OCI-LY7 (cell line): Measurements from ENCODE around the gene GNAS-AS1. TPM values are rescaled to one million over a fixed set of nuclear protein-coding genes. Genes with fewer than 3 reads are reported as not detected.

ENCODE experiments used
- BruUV-seq: library from RNA; stranded (reverse); fragments of 400-500 nt; replicated peaks from 2 replicates; lab custom pipeline; 2021; lab: Mats Ljungman, UMichigan
- CTCF ChIA-PET: fragments of 300-600 bp; sonication (Branson Sonifier 250); formaldehyde crosslinking; loops from one replicate; lab custom pipeline; 2022; ENCODE audit warnings: antibody characterized with exemption; ENCODE audit not compliant: unreplicated experiment; lab: Charles Lee
- POLR2A ChIA-PET: fragments of 300-600 bp; sonication (Branson Sonifier 250); formaldehyde crosslinking; loops from one replicate; lab custom pipeline; 2022; ENCODE audit warnings: antibody characterized with exemption; lab: Charles Lee
- DNase-seq: peaks from one replicate; pipeline ENCODE4 v3.0.0-alpha.2; 2015; ENCODE audit warnings: low spot score
- H2AFZ ChIP-seq: fragments of 200-600 bp; sonication (generic), shearing (Covaris generic); 2 replicates; pipeline ENCODE4 v1.6.1; 2014; ENCODE audit warnings: mild to moderate bottlenecking, antibody characterized with exemption, low read length, moderate library complexity
- H3K27ac ChIP-seq: fragments of 200-600 bp; sonication (generic); 2 replicates; pipeline ENCODE4 v1.5.1; 2014; ENCODE audit warnings: mixed run types, low read depth, mild to moderate bottlenecking, moderate library complexity, low read length, inconsistent platforms; ENCODE audit not compliant: poor library complexity, severe bottlenecking
- H3K36me3 ChIP-seq: fragments of 200-600 bp; sonication (generic); 2 replicates; pipeline ENCODE4 v1.6.1; 2014; ENCODE audit warnings: mild to moderate bottlenecking, antibody characterized with exemption, low read length, moderate library complexity, mixed read lengths; ENCODE audit not compliant: insufficient read depth
- H3K4me1 ChIP-seq: fragments of 200-600 bp; sonication (generic); 2 replicates; pipeline ENCODE4 v1.5.1; 2014; ENCODE audit warnings: mild to moderate bottlenecking, low read length; ENCODE audit not compliant: insufficient read depth, poor library complexity, severe bottlenecking
- H3K4me2 ChIP-seq: fragments of 200-600 bp; sonication (generic); 2 replicates; pipeline ENCODE4 v1.6.1; 2014; ENCODE audit warnings: mild to moderate bottlenecking, low read length
- H3K4me3 ChIP-seq: fragments of 200-600 bp; sonication (generic); 2 replicates; pipeline ENCODE4 v1.5.1; 2014; ENCODE audit warnings: mild to moderate bottlenecking, low read depth, low read length; ENCODE audit not compliant: poor library complexity, severe bottlenecking
- H3K79me2 ChIP-seq: fragments of 200-600 bp; sonication (generic); 2 replicates; pipeline ENCODE4 v1.6.1; 2016; ENCODE audit warnings: low read depth, mild to moderate bottlenecking, low read length, moderate library complexity, mixed read lengths; ENCODE audit not compliant: insufficient read depth
- H3K9me2 ChIP-seq: fragments of 200-600 bp; sonication (generic); 2 replicates; pipeline ENCODE4 v1.6.1; 2016; ENCODE audit warnings: mild to moderate bottlenecking, low read length, mixed read lengths; ENCODE audit not compliant: insufficient read depth
- H3K9me3 ChIP-seq: fragments of 200-600 bp; sonication (generic); 2 replicates; pipeline ENCODE4 v1.6.1; 2014; ENCODE audit warnings: mild to moderate bottlenecking, mixed run types, low read length, mixed read lengths
- H4K20me1 ChIP-seq: fragments of 200-600 bp; sonication (generic); 2 replicates; pipeline ENCODE4 v1.6.1; 2014; ENCODE audit warnings: mild to moderate bottlenecking, antibody characterized with exemption, low read length, moderate library complexity, mixed read lengths; ENCODE audit not compliant: insufficient read depth
- EZH2phosphoT487 ChIP-seq: fragments of 200-600 bp; sonication (generic); IDR thresholded peaks from 2 replicates; pipeline ENCODE4 v1.6.1; 2018; ENCODE audit warnings: low read depth, borderline replicate concordance, mild to moderate bottlenecking, mixed run types, antibody characterized with exemption, low read length, moderate library complexity, mixed read lengths
- intact Hi-C: fragments of 100-400 bp; cut with micrococcal nuclease; formaldehyde crosslinking; loops from one replicate; pipeline ENCODE4 v1.10.0; 2022; ENCODE audit not compliant: unreplicated experiment
- total RNA-seq, 2 experiments: library from RNA; depleted of rRNA in 1 of 2; stranded (reverse); fragments of >200 nt in 1 of 2; shearing (Covaris generic) in 1 of 2; gene quantifications; 2 replicates each; pipeline ENCODE4 v1.2.3, GENCODE V29; 2014 to 2022
- TF ChIP-seq, protein P1 (sequence below): fragments of 200-600 bp; sonication (generic); conservative IDR thresholded peaks from 2 replicates; pipeline ENCODE4 v1.5.1; 2014; ENCODE audit warnings: mild to moderate bottlenecking, antibody characterized with exemption, low read length, moderate library complexity, mixed read lengths

GNAS-AS1 gene
- total RNA-seq, 2 experiments from 2014 or later = 6.5 to 11.6 TPM

DNA sequence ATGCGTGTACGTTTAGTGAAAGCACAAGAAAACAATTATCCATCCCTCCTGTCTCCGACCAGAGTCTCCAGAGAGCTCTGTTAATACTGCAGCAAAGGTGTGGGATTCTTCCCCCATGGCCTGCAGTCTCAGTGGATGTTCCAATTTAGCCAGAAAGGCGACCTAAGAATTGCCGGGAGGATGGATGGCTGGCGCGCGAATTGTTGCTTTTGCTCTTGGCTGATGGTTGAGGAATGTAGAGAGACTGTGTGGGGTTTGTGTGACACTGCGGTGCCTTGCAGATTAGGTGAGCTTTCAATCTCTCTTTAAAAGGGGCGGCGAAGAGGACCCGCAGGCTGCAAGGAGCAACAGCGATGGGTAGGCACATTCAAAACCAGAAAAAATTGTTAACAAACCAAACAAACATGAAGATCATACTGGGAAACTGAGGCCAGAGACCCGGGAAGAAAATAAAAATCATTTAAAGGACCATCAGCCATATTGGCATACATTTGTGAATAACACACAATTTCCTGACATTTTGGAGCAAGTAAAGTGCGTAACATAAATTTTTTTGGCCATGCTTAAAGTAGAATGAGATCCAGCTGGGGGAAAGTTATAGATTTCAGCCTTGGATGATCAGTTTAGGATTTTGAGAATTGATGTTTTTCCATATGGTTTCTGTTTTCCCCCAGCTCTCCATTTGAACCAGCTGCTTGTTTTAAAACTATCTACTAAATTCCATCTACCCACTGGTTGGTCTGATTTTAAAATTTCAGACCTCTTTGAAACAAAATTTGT, 48.1 kb upstream of the GNAS-AS1 start:
- Histone ChIP-seq H3K9me3 (no peaks in the 10 kb centered on the region), H3K79me2 (peaks cover 97% of the 10 kb centered on the region), H4K20me1 (peaks cover 29% of the 10 kb centered on the region), H3K36me3 (peaks cover 99% of the 10 kb centered on the region), H2AFZ (no peak overlapping the region), H3K4me2 (no peak overlapping the region), H3K4me3 (no peak overlapping the region), H3K4me1 (peaks cover 21% of the 10 kb centered on the region), H3K27ac (no peak overlapping the region), H3K9me2 (no peaks in the 10 kb centered on the region)
- POLR2A ChIA-PET = interaction anchor here (0.7 to 2.3 kb wide), 2 partner anchors 8 to 11 kb away, joined by 3 to 10 read pairs; no protein-coding TSS in a partner anchor
- no TSS peak for BruUV-seq
- TF ChIP-seq, protein P1, sequence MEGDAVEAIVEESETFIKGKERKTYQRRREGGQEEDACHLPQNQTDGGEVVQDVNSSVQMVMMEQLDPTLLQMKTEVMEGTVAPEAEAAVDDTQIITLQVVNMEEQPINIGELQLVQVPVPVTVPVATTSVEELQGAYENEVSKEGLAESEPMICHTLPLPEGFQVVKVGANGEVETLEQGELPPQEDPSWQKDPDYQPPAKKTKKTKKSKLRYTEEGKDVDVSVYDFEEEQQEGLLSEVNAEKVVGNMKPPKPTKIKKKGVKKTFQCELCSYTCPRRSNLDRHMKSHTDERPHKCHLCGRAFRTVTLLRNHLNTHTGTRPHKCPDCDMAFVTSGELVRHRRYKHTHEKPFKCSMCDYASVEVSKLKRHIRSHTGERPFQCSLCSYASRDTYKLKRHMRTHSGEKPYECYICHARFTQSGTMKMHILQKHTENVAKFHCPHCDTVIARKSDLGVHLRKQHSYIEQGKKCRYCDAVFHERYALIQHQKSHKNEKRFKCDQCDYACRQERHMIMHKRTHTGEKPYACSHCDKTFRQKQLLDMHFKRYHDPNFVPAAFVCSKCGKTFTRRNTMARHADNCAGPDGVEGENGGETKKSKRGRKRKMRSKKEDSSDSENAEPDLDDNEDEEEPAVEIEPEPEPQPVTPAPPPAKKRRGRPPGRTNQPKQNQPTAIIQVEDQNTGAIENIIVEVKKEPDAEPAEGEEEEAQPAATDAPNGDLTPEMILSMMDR = no peak
- no peak for TF ChIP-seq EZH2phosphoT487
- CTCF ChIA-PET = no interaction called here
- intact Hi-C loops = no loop called here
- no peak for DNase-seq

DNA sequence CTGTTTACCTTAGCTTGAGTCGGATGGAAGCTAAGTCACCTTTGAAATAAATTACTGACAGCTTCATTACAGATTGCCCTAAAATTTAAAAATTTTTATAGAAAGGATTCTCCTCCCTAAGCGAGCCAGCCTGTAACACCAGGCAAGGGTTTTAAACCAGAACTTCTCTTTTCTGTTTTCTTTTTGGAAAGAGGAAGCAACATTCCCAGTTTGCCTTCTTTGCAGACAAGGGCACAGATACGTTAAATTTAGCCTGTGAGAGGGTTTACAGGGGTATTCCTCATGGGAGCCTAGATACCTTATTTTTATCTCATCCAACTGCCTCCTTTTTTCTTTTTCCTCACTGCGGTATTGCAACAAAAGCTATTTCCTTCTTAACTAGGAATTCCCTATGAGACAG, 46.8 kb upstream of the GNAS-AS1 start:
- CTCF ChIA-PET = interaction anchor here (2.1 kb wide), 1 partner anchor 10 kb away, joined by 6 read pairs; no protein-coding TSS in a partner anchor
- peaks cover 29% of the 10 kb centered on the region for H3K4me1 ChIP-seq
- BruUV-seq = no TSS peak
- no peaks in the 10 kb centered on the region for H3K9me2 ChIP-seq
- H3K27ac ChIP-seq = no peak overlapping the region
- TF ChIP-seq EZH2phosphoT487 = no peak
- TF ChIP-seq, protein P1 = no peak
- intact Hi-C loops = no loop called here
- POLR2A ChIA-PET = interaction anchor here (0.7 to 2.3 kb wide), 4 partner anchors 8 to 114 kb away, joined by 3 to 10 read pairs (median 8); no protein-coding TSS in a partner anchor
- H2AFZ ChIP-seq = no peak overlapping the region
- H4K20me1 ChIP-seq = peaks cover 36% of the 10 kb centered on the region
- H3K4me2 ChIP-seq = no peak overlapping the region
- H3K79me2 ChIP-seq = peaks cover 100% of the 10 kb centered on the region
- H3K9me3 ChIP-seq = no peaks in the 10 kb centered on the region
- H3K4me3 ChIP-seq = no peak overlapping the region
- peaks cover 93% of the 10 kb centered on the region for H3K36me3 ChIP-seq
- DNase-seq = no peak

DNA sequence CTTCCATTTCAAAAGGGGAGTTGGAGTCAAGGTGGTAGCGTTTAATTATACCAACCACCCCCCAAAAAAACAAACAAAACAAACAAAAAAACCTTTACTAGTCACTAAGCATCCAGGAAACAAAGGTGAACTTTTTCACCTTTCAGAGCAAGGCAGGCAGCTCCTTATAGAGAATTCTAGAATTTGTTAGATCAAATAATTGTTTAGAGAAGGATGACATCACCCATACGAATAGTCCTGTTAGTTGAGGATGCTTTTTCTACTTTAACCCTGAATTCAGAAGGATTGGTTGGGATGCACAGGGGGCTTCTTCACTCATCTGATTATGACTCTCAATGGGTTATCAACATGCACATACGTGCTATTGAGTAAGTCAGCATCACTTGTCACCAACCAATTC, 46.1 kb upstream of the GNAS-AS1 start:
- Histone ChIP-seq H3K4me1 (peaks cover 29% of the 10 kb centered on the region), H3K9me3 (no peaks in the 10 kb centered on the region), H3K9me2 (no peaks in the 10 kb centered on the region), H3K79me2 (peaks cover 98% of the 10 kb centered on the region), H2AFZ (no peak overlapping the region), H4K20me1 (peaks cover 36% of the 10 kb centered on the region), H3K4me2 (no peak overlapping the region), H3K27ac (no peak overlapping the region), H3K36me3 (peaks cover 86% of the 10 kb centered on the region), H3K4me3 (no peak overlapping the region)
- intact Hi-C loops = no loop called here
- CTCF ChIA-PET = interaction anchor here (2.1 kb wide), 1 partner anchor 10 kb away, joined by 6 read pairs; no protein-coding TSS in a partner anchor
- DNase-seq = no peak
- POLR2A ChIA-PET = interaction anchor here (0.7 to 2.3 kb wide), 4 partner anchors 9 to 82 kb away, joined by 3 to 10 read pairs (median 8); no protein-coding TSS in a partner anchor
- no TSS peak for BruUV-seq
- TF ChIP-seq, protein P1 = no peak
- TF ChIP-seq EZH2phosphoT487 = no peak
